B cell (primary cell): ENCODE data around the gene ARHGAP31. TPM values are rescaled to one million over a fixed set of nuclear protein-coding genes. Genes with fewer than 3 reads are reported as not detected.

Source experiments
- ATAC-seq: fragments of 200-7000 bp; cut with Tn5 transposase; one replicate; pipeline ENCODE4 v1.10.0; 2021; ENCODE audit warnings: low read depth, mild to moderate bottlenecking, moderate number of reproducible peaks, moderate library complexity
- CTCF ChIA-PET: fragments of 350-600 bp; sonication (Branson Sonifier 250); formaldehyde crosslinking; loops from one replicate; lab custom pipeline; 2021; ENCODE audit warnings: antibody characterized with exemption, inconsistent platforms; lab: Charles Lee
- POLR2A ChIA-PET: fragments of 350-600 bp; sonication (Branson Sonifier 250); formaldehyde crosslinking; loops from one replicate; lab custom pipeline; 2021; ENCODE audit warnings: antibody characterized with exemption; lab: Charles Lee
- DNase-seq: peaks from one replicate; pipeline ENCODE4 v3.0.0; 2013
- H2AFZ ChIP-seq: 2 replicates; pipeline ENCODE4 v1.6.1; 2012; ENCODE audit warnings: mild to moderate bottlenecking, low read depth, low read length; ENCODE audit not compliant: insufficient read depth, poor library complexity, severe bottlenecking
- H3K27ac ChIP-seq, 2 donors: 1 replicate in 1 of 2; 2 replicates in 1 of 2; pipeline ENCODE4 v1.5.1; 2012 to 2013; ENCODE audit warnings: low read length in 2 of 2, mild to moderate bottlenecking in 2 of 2, moderate library complexity in 1 of 2
- H3K27me3 ChIP-seq, 4 experiments: fragments of 200-600 bp in 1 of 4; sonication (generic) in 1 of 4; replicated peaks in 1 of 4; 1 replicate in 2 of 4; 2 replicates in 2 of 4; pipeline versions ENCODE4 v1.6.1 to v1.7.0; 2013 to 2016; ENCODE audit warnings: low read length in 3 of 4, mild to moderate bottlenecking in 2 of 4, mixed read lengths in 1 of 4, moderate library complexity in 1 of 4; ENCODE audit not compliant: insufficient read depth in 4 of 4, control insufficient read depth in 3 of 4; ENCODE audit errors: control extremely low read depth in 1 of 4
- H3K36me3 ChIP-seq, 2 experiments: replicated peaks in 1 of 2; 1 replicate in 1 of 2; 2 replicates in 1 of 2; pipeline versions ENCODE4 v1.6.1 to v1.7.1; 2013; ENCODE audit warnings: low read length in 1 of 2; ENCODE audit not compliant: insufficient read depth in 2 of 2, control insufficient read depth in 1 of 2; ENCODE audit errors: control extremely low read depth in 1 of 2, extremely low read depth in 1 of 2
- H3K4me1 ChIP-seq, 2 donors: fragments of 200-600 bp in 1 of 2; sonication (generic) in 1 of 2; 1 replicate in 1 of 2; 2 replicates in 1 of 2; pipeline versions ENCODE4 v1.5.1 to v1.6.1; 2013 to 2017; ENCODE audit warnings: low read length in 2 of 2; ENCODE audit not compliant: control insufficient read depth in 2 of 2, insufficient read depth in 2 of 2
- H3K4me2 ChIP-seq: replicated peaks from 2 replicates; pipeline ENCODE3; 2012; ENCODE audit warnings: mild to moderate bottlenecking, low read depth, low read length; ENCODE audit not compliant: poor library complexity, severe bottlenecking
- H3K4me3 ChIP-seq, 5 experiments: fragments of 200-600 bp in 1 of 5; sonication (generic) in 1 of 5; 1 replicate in 3 of 5; 2 replicates in 2 of 5; pipeline versions ENCODE4 v1.5.1 to v1.7.0; 2011 to 2016; ENCODE audit warnings: low read length in 4 of 5, mild to moderate bottlenecking in 4 of 5, low read depth in 2 of 5, control low read depth in 1 of 5, moderate library complexity in 1 of 5; ENCODE audit not compliant: insufficient read depth in 1 of 5; ENCODE audit errors: control extremely low read depth in 1 of 5, extremely low read depth in 1 of 5
- H3K79me2 ChIP-seq: fragments of 200-600 bp; sonication (generic); one replicate; pipeline ENCODE4 v1.6.0; 2016; ENCODE audit warnings: low read length; ENCODE audit not compliant: control insufficient read depth, insufficient read depth
- H3K9ac ChIP-seq: fragments of 200-600 bp; sonication (generic); 2 replicates; pipeline ENCODE4 v1.6.1; 2017; ENCODE audit warnings: mild to moderate bottlenecking, low read length, moderate library complexity
- H3K9me3 ChIP-seq, 3 donors: one replicate each; pipeline versions ENCODE4 v1.6.1 to v1.7.1; 2013; ENCODE audit warnings: low read length in 2 of 3; ENCODE audit not compliant: control insufficient read depth in 2 of 3, insufficient read depth in 1 of 3; ENCODE audit errors: control extremely low read depth in 1 of 3
- H4K20me1 ChIP-seq: 2 replicates; pipeline ENCODE4 v1.6.0; 2012; ENCODE audit warnings: mild to moderate bottlenecking, low read length; ENCODE audit not compliant: insufficient read depth, control insufficient read depth, poor library complexity, severe bottlenecking
- H3K27ac Mint-ChIP-seq: one replicate; pipeline ENCODE4 v1.8.0; 2021; ENCODE audit warnings: mixed read lengths
- H3K27me3 Mint-ChIP-seq: one replicate; pipeline ENCODE4 v1.8.0; 2021; ENCODE audit warnings: mixed read lengths
- H3K4me1 Mint-ChIP-seq: one replicate; pipeline ENCODE4 v1.8.0; 2021; ENCODE audit warnings: mixed read lengths
- H3K4me3 Mint-ChIP-seq: one replicate; pipeline ENCODE4 v1.8.0; 2021; ENCODE audit warnings: mixed read lengths
- H3K9me3 Mint-ChIP-seq: one replicate; pipeline ENCODE4 v1.8.0; 2022; ENCODE audit warnings: mixed read lengths; ENCODE audit not compliant: insufficient read depth
- EZH2 ChIP-seq: IDR thresholded peaks from 2 replicates; pipeline ENCODE4 v1.6.1; 2012; ENCODE audit warnings: borderline replicate concordance, low read depth, mild to moderate bottlenecking, moderate library complexity, low read length; ENCODE audit not compliant: insufficient read depth, poor library complexity, severe bottlenecking
- WGBS: methylation state at CpG from one replicate; pipeline ENCODE4 v1.1.5; 2013; ENCODE audit warnings: missing lambda C conversion rate; ENCODE audit not compliant: insufficient coverage; 5-methylcytosine and 5-hydroxymethylcytosine counted together
- intact Hi-C: fragments of 100-400 bp; cut with micrococcal nuclease; formaldehyde crosslinking; loops from one replicate; pipeline ENCODE4 v1.10.0; 2022
- polyA plus RNA-seq: library from polyadenylated mRNA; depleted of rRNA; stranded (reverse); fragments of >200 nt; gene quantifications from 2 replicates; pipeline ENCODE4 v1.2.3, GENCODE V29; 2012
- total RNA-seq, 2 donors: library from RNA; stranded (reverse); fragments of 120-200 nt in 1 of 2; gene quantifications; 1 replicate in 1 of 2; 2 replicates in 1 of 2; pipeline versions ENCODE4 v1.2.3 to v1.2.4, GENCODE V29; 2013 to 2022
- TF ChIP-seq, protein P1 (sequence below): fragments of 200-600 bp; IDR thresholded peaks from one replicate; pipeline ENCODE4 v1.8.0; 2022; ENCODE audit warnings: antibody characterized with exemption, mild to moderate bottlenecking

The ARHGAP31 gene
- total and polyA plus RNA-seq, 2 donors (not counting 1 experiment from before 2014, with no cell fraction given): 3.5 to 7.8 TPM

DNA sequence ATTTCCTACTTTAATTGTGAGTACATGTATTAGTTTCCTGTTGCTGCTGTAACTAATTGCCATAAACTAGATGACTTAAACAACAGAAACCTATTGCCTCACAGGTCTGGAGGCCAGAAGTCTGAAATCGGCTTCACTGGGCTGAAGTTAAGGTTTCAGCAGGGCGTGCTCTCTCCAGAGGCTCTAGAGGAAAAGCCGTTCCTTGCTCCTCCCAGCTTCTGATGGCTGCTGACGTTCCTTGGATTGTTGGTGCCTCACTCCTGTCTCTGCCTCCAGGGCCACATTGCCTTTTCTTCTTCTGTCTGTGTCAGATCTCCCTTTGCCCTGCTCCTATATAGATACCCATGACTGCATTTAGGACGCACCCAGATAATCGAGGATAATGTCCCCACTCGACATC, 80.9 kb downstream of the ARHGAP31 start:
- ChIA-PET CTCF (interaction anchor here (1.2 kb wide), 1 partner anchor 315 kb away, joined by 3 read pairs; no protein-coding TSS in a partner anchor), POLR2A (no interaction called here)
- no peaks in the 10 kb centered on the region for H3K27me3 Mint-ChIP-seq
- no peaks in the 10 kb centered on the region for H3K9me3 Mint-ChIP-seq
- no peak overlapping the region for H3K4me3 Mint-ChIP-seq
- peaks cover 9% of the 10 kb centered on the region for H3K4me1 Mint-ChIP-seq
- no peak for DNase-seq
- no peak overlapping the region for H3K4me3 ChIP-seq
- H3K27ac ChIP-seq: no peak overlapping the region
- H2AFZ ChIP-seq: no peak overlapping the region
- H3K9me3 ChIP-seq: no peaks in the 10 kb centered on the region
- H3K4me2 ChIP-seq: no peak overlapping the region
- H3K36me3 ChIP-seq: peaks cover 0 to 2% of the 10 kb centered on the region in 2 experiments
- H3K4me1 ChIP-seq: no peaks in the 10 kb centered on the region
- no peaks in the 10 kb centered on the region for H3K79me2 ChIP-seq
- no peak for ATAC-seq
- H3K27me3 ChIP-seq: no peaks in the 10 kb centered on the region
- intact Hi-C loops: no loop called here
- no peak overlapping the region for H3K27ac Mint-ChIP-seq
- TF ChIP-seq, protein P1, sequence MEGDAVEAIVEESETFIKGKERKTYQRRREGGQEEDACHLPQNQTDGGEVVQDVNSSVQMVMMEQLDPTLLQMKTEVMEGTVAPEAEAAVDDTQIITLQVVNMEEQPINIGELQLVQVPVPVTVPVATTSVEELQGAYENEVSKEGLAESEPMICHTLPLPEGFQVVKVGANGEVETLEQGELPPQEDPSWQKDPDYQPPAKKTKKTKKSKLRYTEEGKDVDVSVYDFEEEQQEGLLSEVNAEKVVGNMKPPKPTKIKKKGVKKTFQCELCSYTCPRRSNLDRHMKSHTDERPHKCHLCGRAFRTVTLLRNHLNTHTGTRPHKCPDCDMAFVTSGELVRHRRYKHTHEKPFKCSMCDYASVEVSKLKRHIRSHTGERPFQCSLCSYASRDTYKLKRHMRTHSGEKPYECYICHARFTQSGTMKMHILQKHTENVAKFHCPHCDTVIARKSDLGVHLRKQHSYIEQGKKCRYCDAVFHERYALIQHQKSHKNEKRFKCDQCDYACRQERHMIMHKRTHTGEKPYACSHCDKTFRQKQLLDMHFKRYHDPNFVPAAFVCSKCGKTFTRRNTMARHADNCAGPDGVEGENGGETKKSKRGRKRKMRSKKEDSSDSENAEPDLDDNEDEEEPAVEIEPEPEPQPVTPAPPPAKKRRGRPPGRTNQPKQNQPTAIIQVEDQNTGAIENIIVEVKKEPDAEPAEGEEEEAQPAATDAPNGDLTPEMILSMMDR: no peak
- no peak for TF ChIP-seq EZH2
- 93% methylated on average over 7 of the region's 7 CpGs for WGBS
- no peak overlapping the region for H3K9ac ChIP-seq
- no peaks in the 10 kb centered on the region for H4K20me1 ChIP-seq

DNA sequence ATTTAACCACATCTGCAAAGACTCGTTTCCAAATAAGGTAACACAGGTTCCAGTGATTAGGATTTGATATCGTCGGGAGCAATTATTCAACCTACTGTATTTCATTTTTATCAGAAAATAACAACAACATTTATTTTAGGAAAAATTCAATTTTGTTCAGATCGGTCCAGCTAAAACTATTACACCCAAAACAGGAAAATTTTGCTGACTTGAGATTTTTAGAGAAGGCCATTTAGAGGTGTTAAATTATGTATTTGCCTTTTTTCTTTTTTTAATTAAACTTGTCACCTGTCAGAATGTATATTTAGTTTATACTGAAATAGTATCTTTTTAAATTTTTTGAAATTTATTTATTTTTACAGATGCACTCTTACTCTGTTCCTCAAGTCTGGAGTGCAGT, 81.3 kb downstream of the ARHGAP31 start:
- H3K27me3 ChIP-seq: no peaks in the 10 kb centered on the region
- ChIA-PET POLR2A (no interaction called here), CTCF (interaction anchor here (1.2 kb wide), 1 partner anchor 315 kb away, joined by 3 read pairs; no protein-coding TSS in a partner anchor)
- Mint-ChIP-seq H3K27me3 (no peaks in the 10 kb centered on the region), H3K27ac (no peak overlapping the region), H3K9me3 (no peaks in the 10 kb centered on the region), H3K4me1 (peaks cover 9% of the 10 kb centered on the region), H3K4me3 (no peak overlapping the region)
- DNase-seq (no peak), ATAC-seq (no peak)
- no peak overlapping the region for H3K4me3 ChIP-seq
- no peak for TF ChIP-seq EZH2
- TF ChIP-seq, protein P1: no peak
- H3K36me3 ChIP-seq: peaks cover 0 to 5% of the 10 kb centered on the region in 2 experiments
- H3K27ac ChIP-seq: no peak overlapping the region
- H3K4me1 ChIP-seq: no peaks in the 10 kb centered on the region
- no peak overlapping the region for H2AFZ ChIP-seq
- no peaks in the 10 kb centered on the region for H3K9me3 ChIP-seq
- intact Hi-C loops: no loop called here
- H3K9ac ChIP-seq: no peak overlapping the region
- no peaks in the 10 kb centered on the region for H4K20me1 ChIP-seq
- no CpG with 5 or more reads among the region's 4 CpGs for WGBS
- H3K79me2 ChIP-seq: no peaks in the 10 kb centered on the region
- no peak overlapping the region for H3K4me2 ChIP-seq
